ENCODE measurements around the gene MARCHF10. TPM values are rescaled to one million over a fixed set of nuclear protein-coding genes. Genes with fewer than 3 reads are reported as not detected.
"Not testable (repeated sequence)": the region's sequence is repeated elsewhere in the genome, so short reads cannot be mapped to it uniquely, and the experiment has no call there.

The MARCHF10 gene
- total RNA-seq, 1 experiment from 2014 or later = 0.11 TPM

- DNase-seq (ENCODE audit: low read depth) = not testable (repeated sequence)
These were observed 109.7 kb downstream of the MARCHF10 start for GRCh38 chr17:62698459-62698858.

DNA sequence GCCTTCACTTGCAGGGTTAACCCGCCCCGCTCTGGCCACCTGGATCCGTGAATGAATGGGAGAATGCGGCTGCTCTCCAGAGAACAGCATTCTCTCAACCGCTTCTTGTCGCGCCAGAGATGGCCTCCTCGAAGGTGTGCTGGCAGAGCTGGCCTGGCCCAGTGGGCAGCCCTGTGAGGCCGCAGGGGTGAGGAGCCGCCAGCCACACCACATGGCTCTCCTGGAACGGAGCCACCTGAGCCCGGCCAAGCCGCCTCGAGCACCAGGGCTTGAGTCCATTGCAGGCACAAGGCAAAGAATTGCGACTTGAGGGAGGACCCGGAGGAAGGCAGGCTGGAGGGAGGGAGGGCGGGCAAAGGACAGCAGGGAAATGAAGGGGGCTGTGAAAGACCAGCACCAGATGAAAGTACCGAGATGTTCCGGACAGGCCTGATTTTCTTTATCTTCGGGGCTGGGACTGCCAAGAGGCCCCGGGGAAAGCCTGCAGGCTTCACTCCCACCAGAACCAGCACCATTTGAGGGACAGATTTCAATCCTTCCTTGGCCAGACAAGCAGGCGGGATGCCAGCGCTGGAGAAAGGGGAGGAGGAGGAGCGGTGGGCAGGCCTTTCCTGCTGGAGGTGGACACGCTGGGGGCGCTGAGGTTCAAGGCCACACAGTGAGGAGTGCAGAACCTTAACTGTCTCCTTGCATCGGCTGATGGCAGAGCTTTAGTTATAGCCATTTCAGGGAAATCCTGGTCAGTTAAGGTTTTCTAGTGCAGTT lies 111.2 kb downstream of the MARCHF10 start:
- DNase-seq (ENCODE audit: low read depth) = no peak

DNA sequence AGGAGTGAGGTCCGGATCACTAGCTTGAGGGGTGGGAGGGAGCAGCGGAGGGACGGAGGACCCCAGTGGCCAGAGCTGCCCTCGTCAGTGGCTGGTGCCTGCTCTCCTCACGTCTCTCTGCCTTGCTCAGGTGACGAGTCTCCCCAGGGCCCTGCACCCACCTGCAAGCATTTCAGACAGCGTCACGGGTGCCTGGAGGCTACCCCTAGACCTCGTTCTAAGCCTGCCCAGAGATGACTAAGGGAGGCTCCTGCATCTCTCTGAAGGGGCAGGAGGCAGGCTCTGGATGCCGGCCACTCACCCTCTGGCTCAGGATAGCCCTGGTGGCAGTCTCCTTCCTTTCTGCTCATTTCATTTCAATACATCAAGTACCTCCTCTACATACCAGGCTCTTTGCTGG lies 111.9 kb downstream of the MARCHF10 start:
- no peak for DNase-seq (ENCODE audit: low read depth)

GRCh38 chr17:62695093-62695738 lies 112.9 kb downstream of the MARCHF10 start:
- DNase-seq (ENCODE audit: low read depth) = not testable (repeated sequence)

DNA sequence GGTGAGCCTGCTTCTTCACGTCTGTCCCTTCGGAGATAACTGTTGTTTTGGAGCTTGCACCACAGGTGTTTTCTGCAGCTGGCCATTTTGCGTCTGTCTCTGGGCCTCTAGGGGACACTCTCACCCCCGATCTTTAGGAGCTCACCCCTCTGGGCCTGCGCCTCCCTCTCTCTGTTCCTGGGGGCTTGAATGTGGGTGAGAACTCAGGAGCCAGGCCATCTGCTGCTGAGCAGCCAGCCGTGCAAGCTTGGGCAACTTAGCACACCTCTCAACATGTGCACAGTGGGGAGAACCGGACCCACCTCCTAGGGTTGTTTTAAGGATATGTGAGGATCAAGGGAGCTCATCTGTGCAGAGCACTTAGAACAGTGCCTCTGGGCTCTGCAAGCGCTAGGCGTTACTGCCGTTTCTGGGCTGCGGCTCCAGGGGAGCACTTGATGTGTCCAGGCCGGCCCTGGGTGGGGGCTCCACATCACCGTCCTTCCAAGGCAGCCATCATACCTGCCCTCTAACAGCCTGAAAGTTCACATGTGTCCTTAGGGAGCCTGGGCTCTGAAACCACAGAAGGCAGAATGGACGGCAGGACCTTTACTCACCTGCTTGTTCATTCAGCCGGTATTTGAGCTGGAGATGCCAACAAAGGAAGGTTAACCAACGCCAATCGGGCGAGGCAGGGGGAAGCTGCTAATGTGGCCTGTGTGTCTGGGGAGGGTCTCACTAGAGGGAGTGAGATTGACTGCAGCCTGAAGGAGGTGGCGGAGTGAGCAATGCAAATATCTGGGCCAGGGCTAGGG lies 114.3 kb downstream of the MARCHF10 start:
- DNase-seq (ENCODE audit: low read depth) = no peak

DNA sequence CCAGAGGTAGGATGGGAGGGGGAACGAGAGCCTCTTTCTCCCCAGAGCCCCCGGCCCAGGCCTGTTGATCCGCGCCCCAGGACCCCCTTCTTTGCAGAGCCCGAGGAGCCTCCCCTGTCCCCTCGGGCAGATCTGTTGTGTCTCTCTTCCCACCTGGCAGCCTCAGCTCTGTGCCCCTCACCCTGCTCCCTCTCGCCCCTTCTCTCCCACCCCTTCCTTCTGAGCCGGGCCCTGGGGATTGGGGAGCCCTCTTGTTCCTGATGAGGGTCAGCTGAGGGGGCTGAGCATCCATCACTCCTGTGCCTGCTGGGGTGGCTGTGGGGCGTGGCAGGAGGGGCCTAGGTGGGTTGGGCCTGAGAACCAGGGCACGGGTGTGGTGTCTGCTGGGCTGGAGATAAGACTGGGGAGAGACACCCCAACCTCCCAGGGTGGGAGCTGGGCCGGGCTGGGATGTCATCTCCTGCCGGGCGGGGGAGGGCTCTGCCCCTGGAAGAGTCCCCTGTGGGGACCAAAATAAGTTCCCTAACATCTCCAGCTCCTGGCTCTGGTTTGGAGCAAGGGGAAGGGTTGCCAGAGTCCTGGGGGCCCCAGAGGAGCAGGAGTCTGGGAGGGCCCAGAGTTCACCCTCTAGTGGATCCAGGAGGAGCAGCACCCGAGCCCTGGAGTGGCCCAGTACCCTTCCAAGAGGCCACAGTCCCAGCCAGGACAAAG lies 115.2 kb downstream of the MARCHF10 start:
- DNase-seq (ENCODE audit: low read depth) = no peak

- DNase-seq (ENCODE audit: low read depth) = no peak
These were observed 115.9 kb downstream of the MARCHF10 start for GRCh38 chr17:62692159-62692651.

- DNase-seq (ENCODE audit: low read depth) = not testable (repeated sequence)
These were observed 116.6 kb downstream of the MARCHF10 start for GRCh38 chr17:62691589-62691915.

DNA sequence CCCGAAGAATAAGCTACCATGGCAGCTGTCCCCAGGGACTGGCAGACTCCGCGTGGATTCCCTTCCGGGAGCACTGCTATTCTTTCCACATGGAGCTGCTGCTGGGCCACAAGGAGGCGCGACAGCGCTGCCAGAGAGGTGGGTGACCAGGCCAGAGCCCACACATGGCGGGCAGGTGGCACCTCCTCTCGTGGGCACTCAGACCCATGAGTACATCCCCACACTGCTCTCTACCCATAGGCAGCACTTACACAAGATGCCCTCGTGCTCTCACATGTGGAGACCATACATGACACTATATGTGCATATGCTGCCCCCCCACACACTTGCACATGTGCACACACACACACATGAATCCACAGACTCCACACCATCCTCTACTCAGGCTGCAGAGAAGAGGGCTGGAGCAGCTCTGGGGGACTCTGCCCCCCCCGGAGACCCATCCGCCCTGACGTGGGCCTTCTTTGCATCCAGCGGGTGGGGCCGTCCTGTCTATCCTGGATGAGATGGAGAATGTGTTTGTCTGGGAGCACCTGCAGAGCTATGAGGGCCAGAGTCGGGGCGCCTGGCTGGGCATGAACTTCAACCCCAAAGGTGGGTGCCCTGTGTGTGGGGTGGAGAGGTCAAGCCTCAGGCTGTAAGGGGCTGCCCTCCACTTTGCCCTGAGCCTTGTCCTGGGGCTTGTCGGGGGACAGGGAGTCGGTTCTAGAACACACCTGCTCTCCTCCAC lies 117.8 kb downstream of the MARCHF10 start:
- DNase-seq (ENCODE audit: low read depth) = no peak

DNA sequence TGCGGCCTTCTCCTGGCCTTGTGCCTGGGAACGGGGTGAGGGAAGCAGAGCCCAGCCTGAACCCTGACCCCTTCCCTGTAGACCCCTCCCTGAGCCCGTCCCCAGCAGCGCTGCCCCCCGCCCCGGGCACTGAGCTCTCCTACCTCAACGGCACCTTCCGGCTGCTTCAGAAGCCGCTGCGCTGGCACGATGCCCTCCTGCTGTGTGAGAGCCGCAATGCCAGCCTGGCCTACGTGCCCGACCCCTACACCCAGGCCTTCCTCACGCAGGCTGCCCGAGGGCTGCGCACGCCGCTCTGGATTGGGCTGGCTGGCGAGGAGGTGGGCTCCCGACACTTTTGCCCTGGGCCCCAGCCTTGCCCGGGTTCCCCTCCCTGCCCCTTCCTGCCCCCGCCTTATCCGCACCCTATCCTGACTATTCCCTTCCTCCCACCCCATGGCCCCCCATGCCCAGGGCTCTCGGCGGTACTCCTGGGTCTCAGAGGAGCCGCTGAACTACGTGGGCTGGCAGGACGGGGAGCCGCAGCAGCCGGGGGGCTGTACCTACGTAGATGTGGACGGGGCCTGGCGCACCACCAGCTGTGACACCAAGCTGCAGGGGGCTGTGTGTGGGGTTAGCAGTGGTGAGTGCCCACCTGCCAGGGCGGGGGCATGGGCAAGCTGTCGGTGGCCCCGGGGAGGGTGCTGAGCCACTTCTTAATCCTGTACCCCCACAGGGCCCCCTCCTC lies 118.5 kb downstream of the MARCHF10 start:
- DNase-seq (ENCODE audit: low read depth) = no peak

DNA sequence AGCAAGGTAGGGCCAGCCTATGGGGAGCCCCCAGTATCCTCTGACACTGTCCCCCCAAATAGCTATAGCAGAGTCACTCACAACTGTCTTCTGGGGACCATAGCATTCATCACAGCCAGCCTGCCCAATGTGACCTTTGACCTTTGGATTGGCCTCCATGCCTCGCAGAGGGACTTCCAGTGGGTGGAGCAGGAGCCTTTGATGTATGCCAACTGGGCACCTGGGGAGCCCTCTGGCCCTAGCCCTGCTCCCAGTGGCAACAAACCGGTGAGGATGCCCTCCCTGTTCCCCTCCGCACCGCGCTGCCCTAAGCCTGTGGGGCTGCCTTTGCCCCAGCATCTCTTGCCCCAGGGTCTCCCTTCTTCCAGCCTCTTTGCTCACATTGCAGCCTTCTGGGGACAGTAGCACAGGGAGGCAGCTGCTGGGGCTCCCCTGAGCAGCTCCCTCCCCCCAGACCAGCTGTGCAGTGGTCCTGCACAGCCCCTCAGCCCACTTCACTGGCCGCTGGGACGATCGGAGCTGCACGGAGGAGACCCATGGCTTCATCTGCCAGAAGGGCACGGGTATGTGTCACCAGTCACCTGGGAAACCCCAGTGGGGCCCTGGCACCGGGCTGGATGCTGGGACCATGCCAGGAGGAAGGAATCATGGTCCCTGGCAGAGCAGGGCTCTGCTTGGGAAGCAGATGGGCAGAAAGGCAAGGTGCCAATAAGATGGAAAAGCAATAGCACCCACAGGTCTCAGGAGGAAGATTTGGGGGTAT lies 119.5 kb downstream of the MARCHF10 start:
- no peak for DNase-seq (ENCODE audit: low read depth)

GRCh38 chr17:62687997-62688396 lies 120.1 kb downstream of the MARCHF10 start:
- no peak for DNase-seq (ENCODE audit: low read depth)

DNA sequence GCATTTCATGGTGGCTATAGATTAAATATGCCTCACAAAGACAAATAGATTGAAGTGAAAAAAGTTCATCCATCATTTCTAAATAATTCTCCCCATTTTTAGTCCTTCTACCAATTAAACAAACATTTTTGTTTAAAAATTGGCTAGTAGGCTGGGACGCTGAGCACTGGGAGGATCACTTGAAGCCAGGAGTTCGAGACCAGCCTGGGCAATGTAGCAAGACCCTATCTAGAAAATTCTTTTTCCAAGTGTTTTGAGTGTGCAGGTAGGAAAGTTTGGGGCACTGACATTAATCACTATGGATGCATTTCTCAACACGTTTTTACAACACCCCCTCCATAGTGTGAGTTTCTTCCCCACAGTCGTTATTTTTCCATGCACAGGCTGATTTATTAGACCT lies 123.9 kb downstream of the MARCHF10 start:
- no peak for DNase-seq (ENCODE audit: low read depth)

- DNase-seq (ENCODE audit: low read depth) = no peak
These were observed 126.2 kb downstream of the MARCHF10 start for GRCh38 chr17:62681939-62682381.

DNA sequence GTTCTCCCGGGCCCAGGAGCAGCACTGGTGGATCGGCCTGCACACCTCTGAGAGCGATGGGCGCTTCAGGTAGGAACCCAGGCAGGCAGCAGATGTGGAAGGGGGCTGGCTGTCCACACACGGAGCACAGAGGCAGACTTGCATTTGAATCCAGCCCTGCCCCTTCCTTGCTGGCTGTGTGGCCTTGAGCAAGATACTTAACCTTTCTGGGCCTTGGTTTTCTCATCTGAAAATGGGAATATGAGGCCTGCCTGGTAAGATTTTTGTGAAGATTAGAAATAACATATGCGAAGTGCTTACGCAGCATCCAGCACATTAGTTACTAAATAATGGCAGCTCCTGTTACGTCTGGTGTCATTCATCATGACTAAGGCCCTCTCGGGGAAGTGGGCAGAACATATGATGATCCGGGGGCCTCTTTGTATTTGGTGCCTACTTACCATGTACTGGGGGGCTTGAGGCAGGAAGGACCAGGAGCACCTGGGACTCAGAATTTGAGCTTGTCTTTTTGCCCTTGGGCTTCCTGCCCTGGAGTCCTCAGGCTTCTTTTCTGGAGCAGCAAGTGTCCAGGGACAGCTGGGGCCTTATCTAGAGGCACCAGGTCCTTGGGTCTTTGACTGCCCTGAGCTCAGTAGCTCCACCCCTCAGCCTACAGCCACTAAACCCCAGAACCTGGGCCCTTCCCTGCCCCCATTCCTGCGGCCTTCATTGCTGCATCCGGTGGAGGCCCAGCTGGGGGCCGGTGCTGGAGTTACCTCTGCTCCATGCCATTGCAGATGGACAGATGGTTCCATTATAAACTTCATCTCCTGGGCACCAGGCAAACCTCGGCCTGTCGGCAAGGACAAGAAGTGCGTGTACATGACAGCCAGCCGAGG lies 126.8 kb downstream of the MARCHF10 start:
- DNase-seq (ENCODE audit: low read depth) = no peak

DNA sequence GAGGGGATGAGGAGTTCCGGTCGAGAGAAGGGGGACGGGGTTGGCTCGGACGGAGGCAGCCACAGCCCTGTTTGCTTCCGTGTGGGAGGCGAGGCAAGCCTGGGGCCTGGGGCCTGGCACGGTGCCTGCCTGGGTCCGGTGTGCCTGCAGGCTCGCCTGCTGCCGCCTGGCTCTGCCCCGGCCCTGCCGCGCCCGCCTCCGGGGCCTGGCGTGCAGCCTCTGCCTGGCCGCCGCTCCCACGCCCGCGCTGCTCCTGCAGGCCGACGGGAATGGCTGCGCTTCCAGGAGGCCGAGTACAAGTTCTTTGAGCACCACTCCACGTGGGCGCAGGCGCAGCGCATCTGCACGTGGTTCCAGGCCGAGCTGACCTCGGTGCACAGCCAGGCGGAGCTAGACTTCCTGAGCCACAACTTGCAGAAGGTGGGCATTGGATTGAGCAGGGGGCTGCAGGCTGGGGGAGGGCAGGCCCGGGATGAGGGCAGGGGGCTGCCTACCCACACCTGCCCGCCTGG lies 127.5 kb downstream of the MARCHF10 start:
- no peak for DNase-seq (ENCODE audit: low read depth)

GRCh38 chr17:62679866-62680377 lies 128.2 kb downstream of the MARCHF10 start:
- no peak for DNase-seq (ENCODE audit: low read depth)

Data from LHCN-M2 (cell line).